Keratinocyte (primary cell): ENCODE data around the gene ZBTB7A. TPM values are rescaled to one million over a fixed set of nuclear protein-coding genes. Genes with fewer than 3 reads are reported as not detected.

Source experiments
- DNase-seq: peaks from one replicate; pipeline ENCODE4 v3.0.0-alpha.2; 2011; ENCODE audit warnings: low read depth, missing footprints, low spot score
- FAIRE-seq: peaks from 2 replicates; lab custom pipeline; 2011; peaks lifted over from hg19 to GRCh38; lab: Jason Lieb, UNC
- H2AFZ ChIP-seq: 2 replicates; pipeline ENCODE4 v1.6.0; 2012; ENCODE audit warnings: low read length, control low read depth, inconsistent platforms; ENCODE audit not compliant: control insufficient read depth
- H3K27ac ChIP-seq: 2 replicates; pipeline ENCODE4 v1.5.1; 2011; ENCODE audit warnings: low read length; ENCODE audit not compliant: control insufficient read depth, insufficient read depth
- H3K27me3 ChIP-seq: 3 replicates; pipeline ENCODE4 v1.6.0; 2011; ENCODE audit warnings: low read length; ENCODE audit not compliant: control insufficient read depth, insufficient read depth; ENCODE audit errors: extremely low read depth
- H3K36me3 ChIP-seq, 2 experiments: 2 replicates in 1 of 2; 3 replicates in 1 of 2; pipeline ENCODE4 v1.5.1; 2011; ENCODE audit warnings: low read length in 2 of 2, mild to moderate bottlenecking in 1 of 2; ENCODE audit not compliant: control insufficient read depth in 2 of 2, insufficient read depth in 2 of 2; ENCODE audit errors: extremely low read depth in 1 of 2
- H3K4me1 ChIP-seq: 3 replicates; pipeline ENCODE4 v1.5.1; 2011; ENCODE audit warnings: low read length; ENCODE audit not compliant: control insufficient read depth, insufficient read depth; ENCODE audit errors: extremely low read depth
- H3K4me2 ChIP-seq: 3 replicates; pipeline ENCODE4 v1.6.0; 2011; ENCODE audit warnings: low read depth, low read length; ENCODE audit not compliant: control insufficient read depth, insufficient read depth; ENCODE audit errors: extremely low read depth
- H3K4me3 ChIP-seq, 3 experiments: fragments of 200-600 bp in 1 of 3; sonication (generic) in 1 of 3; 2 replicates in 2 of 3; 3 replicates in 1 of 3; pipeline ENCODE4 v1.5.1; 2011 to 2016; ENCODE audit warnings: low read length in 3 of 3, mild to moderate bottlenecking in 3 of 3, control low read depth in 2 of 3, inconsistent platforms in 1 of 3, low read depth in 1 of 3, mixed read lengths in 1 of 3, mixed run types in 1 of 3, moderate library complexity in 1 of 3; ENCODE audit not compliant: control insufficient read depth in 2 of 3, insufficient read depth in 2 of 3; ENCODE audit errors: extremely low read depth in 1 of 3
- H3K79me2 ChIP-seq: 2 replicates; pipeline ENCODE4 v1.6.0; 2012; ENCODE audit warnings: low read length; ENCODE audit not compliant: control insufficient read depth, insufficient read depth
- H3K9ac ChIP-seq: 3 replicates; pipeline ENCODE4 v1.6.0; 2011; ENCODE audit warnings: low read length; ENCODE audit not compliant: control insufficient read depth, insufficient read depth; ENCODE audit errors: extremely low read depth
- H3K9me1 ChIP-seq: 3 replicates; pipeline ENCODE4 v1.6.0; 2011; ENCODE audit warnings: low read length; ENCODE audit not compliant: control insufficient read depth, insufficient read depth; ENCODE audit errors: extremely low read depth
- H3K9me3 ChIP-seq: 2 replicates; pipeline ENCODE4 v1.5.1; 2012; ENCODE audit warnings: low read depth, low read length; ENCODE audit not compliant: control insufficient read depth
- H4K20me1 ChIP-seq: 3 replicates; pipeline ENCODE4 v1.6.0; 2011; ENCODE audit warnings: low read length; ENCODE audit not compliant: control insufficient read depth, insufficient read depth; ENCODE audit errors: extremely low read depth
- CTCF ChIP-seq, 3 experiments: IDR thresholded peaks in 1 of 3; conservative IDR thresholded peaks in 1 of 3; optimal IDR thresholded peaks in 1 of 3; 2 replicates in 2 of 3; 3 replicates in 1 of 3; pipeline versions ENCODE3 to v1.5.1; 2011; ENCODE audit warnings: low read length in 3 of 3, mild to moderate bottlenecking in 3 of 3, moderate library complexity in 2 of 3, control low read depth in 1 of 3, inconsistent platforms in 1 of 3; ENCODE audit not compliant: insufficient read depth in 2 of 3; ENCODE audit errors: extremely low read depth in 1 of 3
- EZH2 ChIP-seq: IDR thresholded peaks from one replicate; pipeline ENCODE4 v1.6.1; 2012; ENCODE audit warnings: inconsistent platforms, mild to moderate bottlenecking, low read length, moderate library complexity
- dilution Hi-C: fragments of 300-500 bp; cut with MboI; formaldehyde crosslinking; loops from one replicate; pipeline ENCODE4 v1.7.0; 2020; ENCODE audit warnings: low sequenced_read_pairs; ENCODE audit not compliant: extremely low pct_ligation_motif_present
- polyA plus RNA-seq, 5 experiments: library from polyadenylated mRNA; depleted of rRNA in 3 of 5; stranded (reverse) in 3 of 5; stranded (forward) in 1 of 5; unstranded in 1 of 5; fragments of >200 nt; gene quantifications; 1 replicate in 1 of 5; 2 replicates in 3 of 5; 3 replicates in 1 of 5; pipeline versions ENCODE4 v1.2.1 to v1.2.3, GENCODE V29; 2011 to 2012; ENCODE audit warnings: missing spikeins in 2 of 5, low read depth in 1 of 5, low replicate concordance in 1 of 5

ZBTB7A gene
- polyA plus RNA-seq, 1 donor (not counting 4 experiments of a cell fraction or from before 2014, with no cell fraction given), result 3.7 TPM

GRCh38 chr19:4034048-4035017 lies 32.4 kb downstream of the ZBTB7A start:
- no peak for FAIRE-seq
- dilution Hi-C loops, result no loop called here
- Histone ChIP-seq H3K9ac (no peak overlapping the region), H3K36me3 (peaks cover 12 to 22% of the 10 kb centered on the region in 2 experiments), H3K9me1 (no peaks in the 10 kb centered on the region), H3K4me1 (no peaks in the 10 kb centered on the region), H2AFZ (no peak overlapping the region), H3K4me2 (no peak overlapping the region), H3K9me3 (peaks cover 3% of the 10 kb centered on the region), H4K20me1 (no peaks in the 10 kb centered on the region), H3K79me2 (no peaks in the 10 kb centered on the region), H3K4me3 (no peak overlapping the region), H3K27me3 (no peaks in the 10 kb centered on the region), H3K27ac (no peak overlapping the region)
- TF ChIP-seq CTCF (optimal IDR thresholded peaks at IDR 0.05 in 1 of 3, IDR thresholded peaks at IDR 0.05 in 1 of 3, conservative IDR thresholded peaks at IDR 0.05 in 1 of 3; ENCODE audit: extremely low read depth in 1 of 3, insufficient read depth in 2 of 3, low read length in 3 of 3), result no peak
- no peak for TF ChIP-seq EZH2
- no peak for DNase-seq

DNA sequence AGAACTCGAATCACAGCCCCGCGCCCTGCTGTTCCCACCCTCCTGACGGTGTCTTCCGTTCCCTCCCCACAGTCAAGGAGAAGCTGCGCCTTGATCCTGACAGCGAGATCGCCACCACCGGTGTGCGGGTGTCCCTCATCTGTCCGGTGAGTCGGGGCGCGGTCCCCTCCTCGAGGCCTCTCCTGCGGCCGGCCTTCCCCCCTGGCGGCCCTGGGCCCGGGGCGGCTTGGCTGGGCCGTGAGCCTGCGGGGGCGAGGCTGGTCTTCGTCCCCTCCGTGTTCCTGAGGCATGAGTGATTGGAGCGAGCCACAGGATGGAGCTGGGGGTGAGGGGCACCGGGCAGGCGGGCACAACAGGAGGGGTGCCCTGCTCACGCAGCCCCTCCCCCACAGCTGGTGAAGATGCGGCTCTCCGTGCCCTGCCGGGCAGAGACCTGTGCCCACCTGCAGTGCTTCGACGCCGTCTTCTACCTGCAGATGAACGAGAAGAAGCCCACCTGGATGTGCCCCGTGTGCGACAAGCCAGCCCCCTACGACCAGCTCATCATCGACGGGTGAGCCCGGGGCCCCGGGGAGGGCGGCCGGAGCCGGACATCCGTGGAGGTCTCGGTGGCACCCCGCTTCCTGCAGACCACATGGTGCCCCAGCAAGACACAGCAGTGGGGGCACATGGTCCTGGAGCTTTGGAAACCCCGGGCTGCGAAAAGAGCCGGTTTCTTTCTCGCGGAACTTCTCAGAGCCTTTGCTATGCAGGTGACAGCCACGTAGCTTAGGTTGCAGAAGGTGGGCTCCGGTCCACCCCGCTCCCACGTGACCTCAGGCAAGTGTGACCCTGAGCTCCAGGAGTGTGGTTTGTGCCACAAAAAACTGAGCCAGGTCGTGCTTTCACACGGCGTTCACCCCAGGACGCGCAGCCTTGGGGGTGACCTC lies 33.4 kb downstream of the ZBTB7A start:
- H3K9me1 ChIP-seq, result no peaks in the 10 kb centered on the region
- FAIRE-seq (no peak), DNase-seq (no peak)
- peaks cover 12 to 24% of the 10 kb centered on the region in 2 experiments for H3K36me3 ChIP-seq
- no peak overlapping the region for H2AFZ ChIP-seq
- no peaks in the 10 kb centered on the region for H4K20me1 ChIP-seq
- no peaks in the 10 kb centered on the region for H3K27me3 ChIP-seq
- no peak for TF ChIP-seq EZH2
- TF ChIP-seq CTCF (optimal IDR thresholded peaks at IDR 0.05 in 1 of 3, IDR thresholded peaks at IDR 0.05 in 1 of 3, conservative IDR thresholded peaks at IDR 0.05 in 1 of 3; ENCODE audit: extremely low read depth in 1 of 3, insufficient read depth in 2 of 3, low read length in 3 of 3), result no peak
- H3K4me1 ChIP-seq, result no peaks in the 10 kb centered on the region
- H3K79me2 ChIP-seq, result no peaks in the 10 kb centered on the region
- dilution Hi-C loops, result no loop called here
- no peak overlapping the region for H3K9ac ChIP-seq
- H3K4me3 ChIP-seq, result no peak overlapping the region
- no peak overlapping the region for H3K27ac ChIP-seq
- H3K4me2 ChIP-seq, result no peak overlapping the region
- H3K9me3 ChIP-seq, result peaks cover 3% of the 10 kb centered on the region
